ENCODE data around the gene PNLIP.

The PNLIP gene

GRCh38 chr10:116587878-116588591 is 42.3 kb downstream of the PNLIP start:
- no peak for DNase-seq

DNA sequence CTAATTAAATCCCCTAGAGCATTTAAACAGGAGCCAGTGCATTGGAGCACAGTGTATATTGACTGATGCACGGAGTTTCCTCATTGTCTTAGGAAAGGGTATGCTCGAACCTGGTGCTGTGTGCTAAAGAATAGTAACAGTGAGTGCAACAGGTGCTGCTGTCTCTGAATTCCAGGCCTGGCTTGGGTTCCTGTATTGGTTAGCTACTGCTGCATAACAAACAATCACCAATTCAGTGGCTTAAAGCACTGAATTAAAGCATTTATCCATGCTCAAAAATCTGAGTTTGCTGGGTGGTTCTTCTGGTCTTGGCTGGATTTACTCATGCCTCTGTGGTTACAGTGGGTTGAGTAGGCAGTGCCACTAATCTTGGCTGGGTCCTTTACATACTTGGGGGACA is 43.3 kb downstream of the PNLIP start:
- DNase-seq: no peak

- DNase-seq: no peak
Measured at GRCh38 chr10:116589926-116590325, 44.2 kb downstream of the PNLIP start.

DNA sequence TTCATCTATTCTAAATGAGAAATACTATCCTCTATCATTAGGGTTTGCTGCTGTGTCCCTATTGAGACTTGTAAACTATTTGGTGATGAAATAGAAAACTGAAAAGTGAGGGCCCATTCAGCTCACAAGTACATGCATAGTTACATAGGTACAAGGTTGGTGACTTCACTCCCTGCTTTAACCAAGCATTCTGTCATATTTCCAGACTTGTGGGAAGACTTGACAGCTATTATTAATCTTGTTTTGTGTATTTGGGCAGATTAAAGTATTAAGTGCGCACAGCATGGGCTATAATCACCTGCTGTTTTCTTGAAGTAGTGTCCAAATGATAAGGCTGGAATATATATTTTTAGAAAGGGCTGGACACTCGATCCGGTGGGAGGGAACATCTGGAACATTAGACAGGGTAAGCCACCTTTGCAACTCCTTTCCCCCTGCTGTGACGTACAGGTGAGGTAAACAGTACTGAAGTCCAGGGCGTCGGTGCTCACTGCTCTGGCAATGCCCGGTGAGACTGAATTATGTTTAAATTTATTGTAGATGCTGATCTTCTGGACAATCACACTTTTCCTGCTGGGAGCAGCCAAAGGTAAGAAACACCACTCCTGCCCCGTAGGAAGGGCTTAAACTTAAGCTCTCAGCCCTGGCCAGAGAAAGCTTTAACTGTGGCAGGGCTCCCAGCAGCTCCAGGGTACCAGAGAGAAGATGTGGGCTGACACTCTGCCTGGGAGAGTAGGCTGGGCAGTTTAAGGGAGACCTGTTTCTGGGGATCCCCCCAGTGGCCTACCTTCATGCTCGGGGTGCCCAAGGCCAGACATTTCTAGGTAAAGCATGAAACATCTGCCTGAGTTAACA is 45.1 kb downstream of the PNLIP start, which contains the start of gene PNLIPRP1:
PNLIPRP1 (plus strand) TSS at position 370 of the 855 bp plus-strand sequence; CDS start at position 541, 171 bp downstream.
- DNase-seq: no peak

DNA sequence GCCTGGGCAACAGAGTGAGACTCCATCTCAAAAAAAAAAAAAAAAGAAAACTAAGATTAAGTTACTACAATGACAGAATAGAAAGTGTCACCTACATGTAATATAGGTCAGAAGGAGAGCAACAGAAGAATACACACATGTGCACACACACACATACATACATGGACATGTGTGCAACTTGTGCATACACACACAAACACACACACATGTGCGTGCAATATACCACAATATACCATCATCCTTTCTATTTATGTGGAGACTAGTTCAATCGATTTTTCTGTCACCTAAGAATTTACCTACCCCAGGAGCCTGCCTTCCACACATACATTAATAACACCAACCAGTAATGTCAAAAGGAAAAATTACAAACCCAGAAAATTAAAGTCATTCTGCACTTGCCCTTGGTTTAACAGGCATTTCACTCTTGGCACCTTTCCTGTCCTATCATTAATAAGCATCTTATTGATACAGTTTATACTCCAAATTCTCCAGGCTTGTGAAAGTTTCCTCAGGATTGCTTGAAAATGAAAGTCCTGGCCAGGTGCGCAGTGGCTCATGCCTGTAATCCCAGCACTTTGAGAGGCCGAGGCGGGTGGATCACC is 47.5 kb downstream of the PNLIP start:
- no peak for DNase-seq

DNA sequence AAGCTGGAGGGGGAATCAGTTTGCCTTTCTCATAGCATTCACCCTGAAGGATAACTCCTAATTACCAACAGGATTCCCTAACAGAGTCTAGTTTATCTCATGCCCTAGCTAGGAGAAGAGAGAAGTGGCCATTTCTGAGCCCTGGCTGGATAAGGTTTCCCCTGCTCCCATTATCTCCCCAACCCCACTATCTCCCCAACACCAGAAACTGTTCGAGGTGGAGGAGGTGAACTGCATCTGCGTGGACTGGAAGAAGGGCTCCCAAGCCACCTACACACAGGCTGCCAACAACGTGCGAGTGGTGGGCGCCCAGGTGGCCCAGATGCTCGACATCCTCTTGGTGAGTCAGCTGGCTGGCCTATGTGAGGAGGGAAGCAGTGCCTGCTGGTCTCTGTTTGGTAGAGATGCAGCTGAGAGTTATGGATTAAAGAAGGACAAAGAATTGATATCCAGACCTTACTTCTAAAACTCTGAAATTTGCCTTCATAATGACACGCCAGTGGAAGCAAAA is 48.8 kb downstream of the PNLIP start:
- no peak for DNase-seq

- DNase-seq: no peak
Measured at GRCh38 chr10:116596062-116596461, 50.3 kb downstream of the PNLIP start.

DNA sequence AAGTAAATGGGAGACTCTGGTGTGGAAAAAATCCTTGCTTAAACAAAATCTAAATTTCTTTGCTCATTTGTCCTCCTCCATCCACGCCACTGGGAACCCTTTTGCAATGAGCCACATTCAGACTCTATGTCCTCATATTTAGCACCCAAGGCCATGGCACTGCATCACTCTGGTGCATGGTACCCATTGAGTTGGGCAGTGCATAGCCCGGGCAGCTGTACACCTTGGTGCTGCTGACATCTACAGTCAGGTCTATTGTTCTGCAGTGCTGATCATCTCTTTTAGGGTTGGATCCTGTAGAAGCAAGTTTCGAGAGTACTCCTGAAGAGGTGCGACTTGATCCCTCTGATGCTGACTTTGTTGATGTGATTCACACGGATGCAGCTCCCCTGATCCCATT is 51.8 kb downstream of the PNLIP start:
- no peak for DNase-seq

DNA sequence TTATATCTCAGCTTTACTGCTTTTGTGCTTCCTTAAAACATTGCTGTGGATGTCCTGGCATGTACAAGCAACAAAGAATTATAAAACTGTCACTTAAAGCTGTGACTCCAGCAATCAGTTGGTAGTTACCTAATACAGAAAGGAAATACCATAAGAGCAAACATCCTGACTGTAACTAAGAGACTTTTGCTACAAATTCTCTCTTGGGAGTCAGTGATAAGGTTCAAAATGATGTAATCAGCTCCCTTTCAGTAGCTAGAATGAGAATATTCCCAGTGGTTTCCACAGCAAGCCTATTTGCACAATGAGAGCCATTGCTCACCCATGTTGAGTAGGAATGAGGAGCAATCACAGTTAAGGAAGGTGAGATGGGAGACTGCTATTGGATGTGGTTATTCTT is 52.6 kb downstream of the PNLIP start:
- no peak for DNase-seq

GRCh38 chr10:116599991-116600390 is 54.3 kb downstream of the PNLIP start:
- DNase-seq: no peak

DNA sequence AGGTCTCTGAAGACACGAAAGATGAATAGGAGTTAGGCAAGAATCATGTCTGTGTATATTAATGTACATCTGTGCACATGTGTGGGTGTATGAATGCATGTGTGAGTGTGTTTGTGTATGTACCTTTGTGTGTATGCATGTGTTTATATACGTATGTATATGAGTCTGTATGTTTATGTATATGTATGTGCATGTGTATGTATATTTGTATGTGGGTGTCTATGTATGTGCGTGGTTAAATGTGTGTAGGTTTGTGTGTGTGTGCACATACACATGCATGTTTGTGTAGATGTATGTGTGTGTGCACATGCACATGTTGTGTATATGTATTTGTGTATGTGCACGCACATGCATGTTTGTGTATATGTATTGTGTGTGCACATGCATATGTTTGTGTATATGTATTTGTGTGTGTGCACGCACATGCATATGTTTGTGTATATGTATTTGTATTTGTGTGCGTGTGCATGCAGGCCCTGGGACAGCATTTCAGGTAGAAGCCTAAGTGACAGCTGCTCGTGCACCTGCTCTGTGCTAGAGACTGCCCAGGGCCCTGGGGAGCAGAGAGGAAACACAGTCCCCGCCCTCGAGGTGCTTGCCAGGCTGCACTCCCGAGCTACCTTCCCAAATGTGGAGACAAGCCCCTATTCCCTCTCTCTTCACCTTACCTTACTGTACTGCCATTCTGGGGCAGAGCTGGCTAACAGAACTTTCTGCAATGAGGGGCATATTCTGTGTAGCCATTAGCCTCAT is 57.1 kb downstream of the PNLIP start:
- no peak for DNase-seq

- no peak for DNase-seq
Measured at GRCh38 chr10:116606061-116606483, 60.3 kb downstream of the PNLIP start.

GRCh38 chr10:116607336-116607735 is 61.6 kb downstream of the PNLIP start:
- DNase-seq: no peak

DNA sequence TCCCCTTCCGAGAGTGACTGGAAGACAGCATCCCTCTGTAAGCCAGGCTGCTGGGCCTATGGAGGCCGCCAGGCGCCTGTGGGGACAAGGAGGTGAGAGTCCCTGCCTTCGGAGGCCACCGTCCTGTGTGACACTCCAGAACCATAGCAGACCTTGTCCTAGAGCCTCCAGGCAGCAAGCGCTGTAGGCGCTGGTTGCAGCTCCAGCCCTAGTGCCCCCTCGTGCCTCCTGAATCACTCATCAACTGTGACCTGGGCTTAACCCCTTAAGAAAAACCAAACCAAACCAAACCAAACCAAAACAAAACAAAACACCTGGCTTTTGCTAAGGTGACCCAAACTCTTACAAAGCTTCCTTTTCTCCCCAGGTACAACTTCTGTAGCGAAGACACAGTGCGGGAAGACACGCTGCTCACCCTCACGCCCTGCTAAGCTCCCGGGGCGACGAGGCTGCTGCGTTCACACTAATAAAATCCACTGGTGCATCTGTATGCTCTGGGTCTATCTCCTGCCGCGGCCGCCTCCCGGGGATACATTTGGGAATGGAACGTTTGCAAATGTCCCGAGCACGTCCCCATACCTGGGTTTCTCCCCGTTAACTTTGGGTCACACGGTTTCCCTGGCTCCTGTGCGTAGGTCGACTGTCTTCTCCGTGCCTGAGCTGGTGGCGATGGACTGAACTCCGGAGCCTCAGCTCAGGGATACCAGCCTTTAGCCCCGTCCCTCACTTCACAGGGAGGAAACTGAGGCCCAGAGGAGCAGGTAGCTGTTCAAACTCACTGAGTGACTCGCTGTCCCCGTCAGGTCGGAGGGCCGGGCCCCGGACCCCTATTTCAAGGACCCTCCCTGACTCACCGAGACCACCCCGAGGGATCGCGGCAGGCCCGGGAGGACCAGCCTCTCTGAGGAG is 63.2 kb downstream of the PNLIP start:
- no peak for DNase-seq

- DNase-seq: no peak
Measured at GRCh38 chr10:116610443-116611152, 64.9 kb downstream of the PNLIP start.

GRCh38 chr10:116611153-116611545 is 65.4 kb downstream of the PNLIP start:
- DNase-seq: no peak

DNA sequence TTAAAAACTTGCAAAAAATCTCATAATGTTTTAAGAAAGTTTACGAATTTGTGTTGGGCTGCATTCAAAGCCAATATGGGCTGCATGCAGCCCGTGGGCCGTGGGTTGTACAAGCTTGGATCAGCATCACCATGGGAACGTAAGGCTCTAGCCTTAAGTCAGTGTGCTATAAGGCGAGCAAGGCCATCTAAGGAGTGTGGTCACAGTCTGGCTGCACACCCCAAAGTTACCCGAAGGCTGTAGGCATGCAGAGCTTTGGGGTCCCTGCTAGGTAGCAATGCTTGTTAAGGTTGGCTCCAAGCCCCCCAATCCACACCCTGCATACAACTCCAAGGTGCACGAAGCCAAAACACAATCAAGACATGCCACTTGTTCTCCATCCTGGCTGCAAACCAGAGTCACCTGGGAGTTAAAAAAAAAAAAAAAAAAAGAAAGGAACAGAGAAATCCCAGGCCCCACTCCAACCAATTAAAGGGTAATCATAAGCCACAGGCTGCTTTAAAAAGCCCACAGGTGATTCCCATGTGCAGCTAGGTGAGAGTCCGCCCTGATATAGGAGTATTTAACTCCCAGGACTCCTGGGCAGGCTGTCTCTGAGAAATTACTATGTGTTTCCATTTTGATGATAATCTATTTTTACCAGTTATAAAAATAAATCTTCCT is 66.5 kb downstream of the PNLIP start:
- no peak for DNase-seq

DNA sequence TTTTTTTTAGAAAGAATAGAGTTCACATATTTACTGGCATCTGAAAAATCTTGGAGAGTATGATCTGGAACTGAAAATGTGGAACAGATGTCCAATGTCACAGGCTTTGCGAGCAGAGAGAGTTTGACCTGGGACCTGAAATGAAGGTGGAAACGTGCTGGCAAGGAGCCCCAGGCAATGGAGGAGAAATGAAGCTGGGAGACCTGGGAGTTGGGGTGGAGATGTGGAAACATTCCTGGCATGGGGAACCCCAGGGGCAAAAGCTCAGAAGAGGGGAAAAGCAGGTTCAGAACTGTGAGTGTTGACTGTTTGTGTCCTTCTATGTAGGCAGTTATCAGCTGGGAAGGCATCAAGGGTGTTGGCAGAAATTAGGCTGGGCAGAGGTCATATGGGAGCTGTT is 67.7 kb downstream of the PNLIP start:
- no peak for DNase-seq

DNA sequence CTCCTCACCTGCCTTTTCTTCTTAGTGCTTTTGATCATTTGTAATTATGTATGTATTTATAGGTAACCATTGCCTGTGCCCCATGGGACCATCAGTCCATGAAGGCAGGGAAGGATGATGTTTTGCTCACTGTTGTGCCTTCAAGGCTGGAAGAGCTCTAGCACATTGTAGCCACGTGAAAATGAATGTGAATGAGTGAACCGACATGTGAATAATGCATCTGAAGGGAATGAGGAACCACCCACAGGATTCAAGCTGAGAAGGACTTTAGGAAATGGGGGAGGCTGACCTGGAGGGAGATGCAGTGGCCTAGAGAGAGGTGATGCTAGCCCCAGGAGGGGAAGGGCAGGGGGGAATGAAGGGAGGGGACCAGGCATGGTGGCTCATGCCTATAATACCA is 69.1 kb downstream of the PNLIP start:
- DNase-seq: no peak

GRCh38 chr10:116615199-116615776 is 69.6 kb downstream of the PNLIP start:
- DNase-seq: no peak

All from SIG-M5 (cell line).